Endodermal cell (in vitro differentiated cells): Measurements from ENCODE around the gene KRABD2.

Source experiments
- DNase-seq: peaks from one replicate; pipeline ENCODE4 v3.0.0-alpha.2; 2017
- H3K27ac ChIP-seq: 2 replicates; pipeline ENCODE4 v1.5.1; 2013; ENCODE audit warnings: mild to moderate bottlenecking, low read depth, low read length, moderate library complexity
- H3K27me3 ChIP-seq: 2 replicates; pipeline ENCODE4 v1.6.1; 2013; ENCODE audit warnings: mild to moderate bottlenecking, low read length, moderate library complexity; ENCODE audit not compliant: insufficient read depth, control insufficient read depth, poor library complexity, severe bottlenecking
- H3K36me3 ChIP-seq: 2 replicates; pipeline ENCODE4 v1.7.0; 2013; ENCODE audit warnings: mild to moderate bottlenecking, low read length, moderate library complexity; ENCODE audit not compliant: control insufficient read depth, insufficient read depth
- H3K4me1 ChIP-seq: one replicate; pipeline ENCODE4 v1.7.0; 2013; ENCODE audit warnings: low read length; ENCODE audit not compliant: control insufficient read depth, insufficient read depth
- H3K4me3 ChIP-seq: 2 replicates; pipeline ENCODE4 v1.5.1; 2013; ENCODE audit warnings: mild to moderate bottlenecking, low read length, moderate library complexity
- H3K9ac ChIP-seq: 2 replicates; pipeline ENCODE4 v1.6.1; 2013; ENCODE audit warnings: mild to moderate bottlenecking, low read length, moderate library complexity; ENCODE audit not compliant: poor library complexity, severe bottlenecking; ENCODE audit errors: extremely low read depth
- H3K9me3 ChIP-seq: 2 replicates; pipeline ENCODE4 v1.6.1; 2013; ENCODE audit warnings: mild to moderate bottlenecking, low read length, moderate library complexity; ENCODE audit not compliant: control insufficient read depth
- H3K27ac Mint-ChIP-seq: 2 replicates; pipeline ENCODE4 v1.8.0; 2020; ENCODE audit warnings: mixed read lengths
- H3K27me3 Mint-ChIP-seq: 2 replicates; pipeline ENCODE4 v1.8.0; 2021; ENCODE audit warnings: mild to moderate bottlenecking, mixed read lengths; ENCODE audit not compliant: insufficient read depth
- H3K36me3 Mint-ChIP-seq: 2 replicates; pipeline ENCODE4 v1.8.0; 2020; ENCODE audit warnings: low read depth, mixed read lengths
- H3K4me1 Mint-ChIP-seq: 2 replicates; pipeline ENCODE4 v1.8.0; 2020; ENCODE audit warnings: mixed read lengths
- H3K4me3 Mint-ChIP-seq: 2 replicates; pipeline ENCODE4 v1.8.0; 2020; ENCODE audit warnings: mild to moderate bottlenecking, moderate library complexity, mixed read lengths
- H3K9me3 Mint-ChIP-seq: 2 replicates; pipeline ENCODE4 v1.8.0; 2020; ENCODE audit warnings: mild to moderate bottlenecking, mixed read lengths
- WGBS, 2 experiments: methylation state at CpG; one replicate each; pipeline versions ENCODE4 v1.1.5 to v1.1.7; 2013; ENCODE audit warnings: missing lambda C conversion rate in 2 of 2, mixed read lengths in 1 of 2; ENCODE audit not compliant: insufficient coverage in 1 of 2, insufficient read length in 1 of 2; 5-methylcytosine and 5-hydroxymethylcytosine counted together
- TF ChIP-seq, protein P1 (sequence below): fragments of 200-600 bp; sonication (generic); conservative IDR thresholded peaks from 2 replicates; pipeline ENCODE4 v1.5.0; 2021; ENCODE audit warnings: antibody characterized with exemption, mild to moderate bottlenecking

Gene KRABD2

GRCh38 chr17:8371786-8372185 lies 4.7 kb downstream of the KRABD2 start:
- TF ChIP-seq, protein P1, sequence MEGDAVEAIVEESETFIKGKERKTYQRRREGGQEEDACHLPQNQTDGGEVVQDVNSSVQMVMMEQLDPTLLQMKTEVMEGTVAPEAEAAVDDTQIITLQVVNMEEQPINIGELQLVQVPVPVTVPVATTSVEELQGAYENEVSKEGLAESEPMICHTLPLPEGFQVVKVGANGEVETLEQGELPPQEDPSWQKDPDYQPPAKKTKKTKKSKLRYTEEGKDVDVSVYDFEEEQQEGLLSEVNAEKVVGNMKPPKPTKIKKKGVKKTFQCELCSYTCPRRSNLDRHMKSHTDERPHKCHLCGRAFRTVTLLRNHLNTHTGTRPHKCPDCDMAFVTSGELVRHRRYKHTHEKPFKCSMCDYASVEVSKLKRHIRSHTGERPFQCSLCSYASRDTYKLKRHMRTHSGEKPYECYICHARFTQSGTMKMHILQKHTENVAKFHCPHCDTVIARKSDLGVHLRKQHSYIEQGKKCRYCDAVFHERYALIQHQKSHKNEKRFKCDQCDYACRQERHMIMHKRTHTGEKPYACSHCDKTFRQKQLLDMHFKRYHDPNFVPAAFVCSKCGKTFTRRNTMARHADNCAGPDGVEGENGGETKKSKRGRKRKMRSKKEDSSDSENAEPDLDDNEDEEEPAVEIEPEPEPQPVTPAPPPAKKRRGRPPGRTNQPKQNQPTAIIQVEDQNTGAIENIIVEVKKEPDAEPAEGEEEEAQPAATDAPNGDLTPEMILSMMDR = no peak
- Mint-ChIP-seq H3K4me1 (peaks cover 13% of the 10 kb centered on the region), H3K27ac (no peak overlapping the region), H3K27me3 (no peaks in the 10 kb centered on the region), H3K9me3 (peaks cover 6% of the 10 kb centered on the region), H3K36me3 (peaks cover 54% of the 10 kb centered on the region), H3K4me3 (no peak overlapping the region)
- Histone ChIP-seq H3K4me3 (no peak overlapping the region), H3K9me3 (no peaks in the 10 kb centered on the region), H3K9ac (no peak overlapping the region), H3K27ac (no peak overlapping the region), H3K36me3 (peaks cover 19% of the 10 kb centered on the region), H3K27me3 (no peaks in the 10 kb centered on the region), H3K4me1 (no peaks in the 10 kb centered on the region)
- WGBS, 2 experiments = 90 to 93% methylated on average over 3 to 4 of the region's 4 CpGs
- no peak for DNase-seq

- WGBS, 2 experiments = 94 to 97% methylated on average over 8 of the region's 8 CpGs
- Histone ChIP-seq H3K27me3 (no peaks in the 10 kb centered on the region), H3K9ac (no peak overlapping the region), H3K4me3 (no peak overlapping the region), H3K27ac (no peak overlapping the region), H3K9me3 (no peaks in the 10 kb centered on the region), H3K36me3 (peaks cover 17% of the 10 kb centered on the region), H3K4me1 (no peaks in the 10 kb centered on the region)
- no peak overlapping the region for H3K4me3 Mint-ChIP-seq
- peaks cover 8% of the 10 kb centered on the region for H3K4me1 Mint-ChIP-seq
- no peaks in the 10 kb centered on the region for H3K27me3 Mint-ChIP-seq
- no peak for DNase-seq
- TF ChIP-seq, protein P1 = no peak
- no peak overlapping the region for H3K27ac Mint-ChIP-seq
- peaks cover 52% of the 10 kb centered on the region for H3K36me3 Mint-ChIP-seq
- peaks cover 4% of the 10 kb centered on the region for H3K9me3 Mint-ChIP-seq
Observed at GRCh38 chr17:8369944-8370343, 6.6 kb downstream of the KRABD2 start.

GRCh38 chr17:8368193-8368592 lies 8.3 kb downstream of the KRABD2 start:
- H3K9me3 Mint-ChIP-seq = peaks cover 4% of the 10 kb centered on the region
- no peaks in the 10 kb centered on the region for H3K27me3 ChIP-seq
- H3K27ac ChIP-seq = no peak overlapping the region
- no peak overlapping the region for H3K4me3 ChIP-seq
- H3K9me3 ChIP-seq = no peaks in the 10 kb centered on the region
- H3K36me3 Mint-ChIP-seq = peaks cover 46% of the 10 kb centered on the region
- H3K4me3 Mint-ChIP-seq = no peak overlapping the region
- no peak overlapping the region for H3K27ac Mint-ChIP-seq
- H3K27me3 Mint-ChIP-seq = no peaks in the 10 kb centered on the region
- H3K4me1 Mint-ChIP-seq = peaks cover 8% of the 10 kb centered on the region
- H3K9ac ChIP-seq = no peak overlapping the region
- WGBS, 2 experiments = 90 to 93% methylated on average over 2 to 3 of the region's 3 CpGs
- TF ChIP-seq, protein P1 = no peak
- H3K4me1 ChIP-seq = no peaks in the 10 kb centered on the region
- DNase-seq = no peak
- H3K36me3 ChIP-seq = peaks cover 17% of the 10 kb centered on the region
